AG09319 (cell line): ENCODE measurements around the gene ZNF646.

Experiments used
- DNase-seq: peaks from one replicate; pipeline ENCODE4 v3.0.0-alpha.2; 2010; ENCODE audit warnings: low read depth; ENCODE audit errors: extremely low read depth
- TF ChIP-seq, protein P1 (sequence below): IDR thresholded peaks from 2 replicates; pipeline ENCODE4 v1.5.1; 2011; ENCODE audit warnings: low read depth, mild to moderate bottlenecking, inconsistent platforms, low read length, moderate library complexity

ZNF646 gene

GRCh38 chr16:31073970-31074813, at the start of gene ZNF646, which contains the start of gene ZNF668:
Gene ZNF646, plus strand, starts transcription at chr16:31074422. Its CDS starts 1,903 bp downstream, at chr16:31076325.
Gene ZNF668, minus strand, starts transcription at chr16:31074240. Its CDS starts 9,781 bp downstream, at chr16:31064459.
- TF ChIP-seq, protein P1, sequence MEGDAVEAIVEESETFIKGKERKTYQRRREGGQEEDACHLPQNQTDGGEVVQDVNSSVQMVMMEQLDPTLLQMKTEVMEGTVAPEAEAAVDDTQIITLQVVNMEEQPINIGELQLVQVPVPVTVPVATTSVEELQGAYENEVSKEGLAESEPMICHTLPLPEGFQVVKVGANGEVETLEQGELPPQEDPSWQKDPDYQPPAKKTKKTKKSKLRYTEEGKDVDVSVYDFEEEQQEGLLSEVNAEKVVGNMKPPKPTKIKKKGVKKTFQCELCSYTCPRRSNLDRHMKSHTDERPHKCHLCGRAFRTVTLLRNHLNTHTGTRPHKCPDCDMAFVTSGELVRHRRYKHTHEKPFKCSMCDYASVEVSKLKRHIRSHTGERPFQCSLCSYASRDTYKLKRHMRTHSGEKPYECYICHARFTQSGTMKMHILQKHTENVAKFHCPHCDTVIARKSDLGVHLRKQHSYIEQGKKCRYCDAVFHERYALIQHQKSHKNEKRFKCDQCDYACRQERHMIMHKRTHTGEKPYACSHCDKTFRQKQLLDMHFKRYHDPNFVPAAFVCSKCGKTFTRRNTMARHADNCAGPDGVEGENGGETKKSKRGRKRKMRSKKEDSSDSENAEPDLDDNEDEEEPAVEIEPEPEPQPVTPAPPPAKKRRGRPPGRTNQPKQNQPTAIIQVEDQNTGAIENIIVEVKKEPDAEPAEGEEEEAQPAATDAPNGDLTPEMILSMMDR: no peak; the same call in 1 of the 2 replicates
- peak; percentile 98 for DNase-seq

DNA sequence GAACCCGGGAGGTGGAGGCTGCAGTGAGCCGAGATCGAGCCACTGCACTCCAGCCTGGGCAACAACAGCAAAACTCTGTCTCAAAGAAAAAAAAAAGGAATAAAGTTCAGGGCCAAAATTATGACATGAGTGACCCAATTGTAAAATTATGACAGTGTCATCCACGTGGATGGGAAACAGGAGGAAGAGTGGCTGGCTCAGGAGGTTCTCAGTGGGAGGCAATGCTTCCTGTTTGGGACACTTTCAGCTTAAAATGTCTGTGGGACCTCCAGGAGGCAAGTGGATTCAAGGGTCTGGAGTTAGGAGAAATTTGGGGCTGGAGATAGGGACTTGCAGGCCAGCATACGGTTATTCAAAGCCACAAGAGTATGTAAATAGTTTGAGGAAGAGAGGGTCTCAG, 48.9 kb upstream of the ZNF646 start:
- TF ChIP-seq, protein P1: no peak
- no peak for DNase-seq

GRCh38 chr16:31029272-31029671, 45.0 kb upstream of the ZNF646 start:
- no peak for DNase-seq
- TF ChIP-seq, protein P1: no peak

DNA sequence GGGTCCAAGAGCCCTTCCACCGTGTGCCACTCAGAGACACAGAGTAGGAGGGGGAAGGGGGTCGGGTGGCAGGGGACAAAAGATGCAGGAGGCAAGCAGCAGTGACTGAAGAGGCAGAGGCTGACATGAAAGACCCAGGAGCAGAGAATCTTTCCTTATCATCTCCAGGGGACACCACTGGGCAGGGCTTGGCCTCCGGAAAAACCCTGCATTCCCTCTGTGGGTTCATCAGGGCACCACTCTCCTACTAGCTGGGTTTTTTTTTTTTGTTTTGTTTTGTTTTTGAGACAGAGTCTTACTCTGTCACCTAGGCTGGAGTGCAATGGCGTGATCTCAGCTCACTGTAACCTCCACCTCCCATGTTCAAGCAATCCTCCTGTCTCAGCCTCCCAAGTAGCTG, 42.9 kb upstream of the ZNF646 start:
- no peak for DNase-seq
- TF ChIP-seq, protein P1: no peak

DNA sequence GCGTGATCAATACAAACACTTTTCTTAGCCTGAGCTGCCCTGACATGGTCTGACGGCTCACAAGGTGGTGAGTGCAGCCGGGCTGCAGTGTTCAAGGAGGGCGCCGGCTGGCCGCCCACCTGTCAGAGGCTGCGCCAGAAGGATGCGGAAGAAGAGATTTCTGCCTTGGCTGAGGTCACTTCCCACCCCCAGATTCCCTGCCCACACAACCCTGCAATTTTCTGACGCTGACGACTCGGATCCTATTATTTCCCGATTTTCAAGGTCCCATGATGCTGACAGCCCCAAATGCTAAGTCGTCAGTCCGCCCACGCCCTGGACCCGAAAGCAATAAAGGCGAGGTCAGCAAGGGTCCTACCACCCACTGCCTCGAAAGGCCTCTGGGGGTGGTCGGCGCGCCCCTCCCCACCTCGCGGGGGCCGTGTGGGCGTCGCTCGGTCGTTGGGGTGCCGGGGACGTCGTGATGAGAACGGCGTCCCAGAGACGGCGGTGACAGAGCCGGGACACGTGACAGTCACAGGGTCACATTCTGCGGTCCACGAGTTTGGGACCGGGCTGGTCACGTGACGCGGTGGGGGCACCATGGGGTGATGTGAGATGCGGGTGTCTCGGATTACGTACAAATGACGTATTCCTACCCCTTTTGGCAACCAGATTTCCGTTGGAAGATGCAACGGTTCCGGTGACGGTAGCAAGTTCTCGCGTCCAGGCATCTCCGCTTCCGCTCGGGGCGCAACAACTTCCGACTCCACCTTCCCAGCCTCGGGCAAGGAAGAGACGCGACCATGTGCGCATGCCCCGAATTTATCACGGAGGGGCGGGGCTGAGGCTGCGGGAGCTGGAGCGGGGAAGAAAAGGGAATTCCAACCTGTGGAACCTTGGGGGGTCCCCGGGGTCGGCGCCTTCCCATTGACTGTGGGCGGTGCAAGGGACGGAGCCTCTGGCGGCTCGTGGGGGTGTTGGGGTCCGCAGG, 41.2 kb upstream of the ZNF646 start, which contains the start of gene STX4:
STX4 (plus strand) TSS at position 823 of the 973 bp plus-strand sequence. CDS start 248 bp downstream, outside the sequence.
- TF ChIP-seq, protein P1: no peak; the same call in 1 of the 2 replicates

DNA sequence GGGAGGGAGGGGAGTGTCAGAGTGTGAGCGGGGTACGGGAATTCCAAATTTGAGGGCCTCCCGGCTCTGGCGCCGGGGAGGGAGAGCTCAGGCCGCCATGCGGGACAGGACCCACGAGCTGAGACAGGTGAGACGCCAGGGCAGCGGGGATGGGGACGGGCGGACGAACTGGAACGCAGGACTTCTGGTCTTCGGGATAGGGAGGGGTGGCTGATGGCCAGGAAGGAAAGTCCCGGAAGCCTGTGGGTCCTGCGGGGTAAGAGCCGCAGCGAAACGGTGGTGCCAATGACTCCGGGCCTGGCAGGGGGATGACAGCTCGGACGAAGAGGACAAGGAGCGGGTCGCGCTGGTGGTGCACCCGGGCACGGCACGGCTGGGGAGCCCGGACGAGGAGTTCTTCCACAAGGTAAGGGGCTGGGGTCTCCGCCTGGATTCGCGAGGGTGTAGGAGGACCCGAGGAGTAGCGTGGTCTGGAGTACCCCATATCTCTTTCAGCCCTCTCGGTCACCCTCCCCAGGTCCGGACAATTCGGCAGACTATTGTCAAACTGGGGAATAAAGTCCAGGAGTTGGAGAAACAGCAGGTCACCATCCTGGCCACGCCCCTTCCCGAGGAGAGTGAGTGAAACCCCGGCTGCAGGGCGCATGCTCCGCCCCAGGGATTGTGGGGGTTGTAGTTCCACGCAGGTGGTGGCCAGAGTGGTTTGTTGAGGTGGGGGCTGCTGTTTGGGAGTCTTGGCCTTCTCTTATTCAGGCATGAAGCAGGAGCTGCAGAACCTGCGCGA, 40.3 kb upstream of the ZNF646 start:
- TF ChIP-seq, protein P1: no peak

More for the DNA sequence above, 41.2 kb upstream of the ZNF646 start, which contains the start of gene STX4:
- DNase-seq: peak; percentile 95

More for the DNA sequence above, 40.3 kb upstream of the ZNF646 start:
- peak; percentile 47 for DNase-seq
